Measurements from ENCODE around the gene PASK.
"Not testable (repeated sequence)": the region's sequence is repeated elsewhere in the genome, so short reads cannot be mapped to it uniquely, and the experiment has no call there.

Gene PASK

DNA sequence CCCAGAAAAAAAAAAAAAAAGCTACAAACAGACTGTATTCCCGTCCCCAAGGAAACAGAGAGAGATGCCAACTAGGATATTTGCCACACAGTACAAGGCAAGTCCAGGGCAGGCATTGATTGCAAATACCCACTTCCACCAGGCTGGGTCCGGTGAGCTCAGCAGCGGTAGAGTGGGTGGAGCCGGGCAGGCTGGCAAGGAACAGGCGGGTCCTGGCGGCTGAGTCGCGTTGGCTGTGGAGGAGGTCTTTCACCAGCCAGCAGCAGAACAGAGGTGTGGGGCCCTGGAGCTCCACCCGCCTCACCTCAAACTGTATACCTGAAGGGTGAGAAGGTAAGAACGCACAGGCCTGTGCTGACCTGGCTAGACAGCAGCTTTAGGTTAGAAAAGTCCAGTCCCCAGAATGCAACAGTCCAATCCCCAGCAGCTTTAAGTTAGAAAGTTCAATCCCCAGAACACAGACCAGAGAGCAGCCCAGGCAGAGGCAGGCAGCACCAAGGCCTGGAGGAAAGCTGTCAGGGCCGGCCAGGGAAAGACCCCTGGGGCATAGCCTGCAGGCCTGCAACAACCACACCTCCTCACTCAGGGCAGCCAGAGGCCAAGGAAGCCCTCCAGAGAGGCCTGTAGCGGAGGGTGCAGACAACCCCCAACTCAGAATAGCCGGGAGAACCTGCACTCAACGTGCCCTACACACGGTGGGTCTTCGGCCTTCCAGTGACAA is 25.3 kb downstream of the PASK start:
- no peak for DNase-seq

GRCh38 chr2:241122376-241123002 is 26.8 kb downstream of the PASK start:
- no peak for DNase-seq

- DNase-seq, result no peak
Measured at GRCh38 chr2:241121008-241121407, 28.3 kb downstream of the PASK start.

DNA sequence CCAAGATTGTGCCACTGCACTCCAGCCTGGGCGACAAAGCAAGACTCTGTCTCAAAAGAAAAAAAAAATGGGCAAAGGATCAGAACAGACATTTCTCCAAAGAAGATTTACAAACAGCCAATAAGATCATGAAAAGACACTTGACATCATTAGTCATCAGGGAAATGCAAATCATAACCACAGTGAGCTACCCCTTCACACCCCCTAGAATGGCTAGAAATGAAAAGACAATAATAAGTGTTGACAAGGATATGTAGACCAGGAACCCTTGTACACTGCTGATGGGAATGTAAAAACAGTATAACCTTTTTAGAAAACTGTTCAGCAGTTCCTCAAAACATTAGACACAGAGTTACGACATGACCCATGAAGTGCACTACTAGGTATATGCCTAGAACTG is 28.8 kb downstream of the PASK start:
- DNase-seq, result no peak

- no peak for DNase-seq
Measured at GRCh38 chr2:241118737-241119505, 30.4 kb downstream of the PASK start.

GRCh38 chr2:241116606-241117560 is 32.4 kb downstream of the PASK start:
- no peak for DNase-seq

DNA sequence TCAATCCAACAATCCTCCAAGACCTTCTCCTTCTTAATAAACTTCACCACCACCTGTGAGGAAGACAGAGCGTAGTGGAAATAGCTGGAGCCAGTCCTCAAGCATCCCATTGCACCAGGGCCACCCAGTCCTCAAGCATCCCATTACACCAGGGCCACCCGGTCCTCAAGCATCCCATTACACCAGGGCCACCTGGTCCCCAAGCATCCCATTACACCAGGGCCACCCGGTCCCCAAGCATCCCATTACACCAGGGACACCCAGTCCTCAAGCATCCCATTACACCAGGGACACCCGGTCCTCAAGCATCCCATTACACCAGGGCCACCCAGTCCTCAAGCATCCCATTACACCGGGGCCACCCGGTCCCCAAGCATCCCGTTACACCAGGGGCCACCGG is 33.9 kb downstream of the PASK start:
- DNase-seq, result no peak

- no peak for DNase-seq
Measured at GRCh38 chr2:241114836-241115235, 34.4 kb downstream of the PASK start.

- DNase-seq, result no peak
Measured at GRCh38 chr2:241112592-241112991, 36.7 kb downstream of the PASK start.

- DNase-seq, result no peak
Measured at GRCh38 chr2:241112046-241112445, 37.2 kb downstream of the PASK start.

- DNase-seq, result no peak
Measured at GRCh38 chr2:241111440-241111805, 37.8 kb downstream of the PASK start.

- DNase-seq, result no peak
Measured at GRCh38 chr2:241110607-241111439, 38.4 kb downstream of the PASK start.

- no peak for DNase-seq
Measured at GRCh38 chr2:241110089-241110606, 39.1 kb downstream of the PASK start.

- no peak for DNase-seq
Measured at GRCh38 chr2:241109210-241110088, 39.8 kb downstream of the PASK start.

DNA sequence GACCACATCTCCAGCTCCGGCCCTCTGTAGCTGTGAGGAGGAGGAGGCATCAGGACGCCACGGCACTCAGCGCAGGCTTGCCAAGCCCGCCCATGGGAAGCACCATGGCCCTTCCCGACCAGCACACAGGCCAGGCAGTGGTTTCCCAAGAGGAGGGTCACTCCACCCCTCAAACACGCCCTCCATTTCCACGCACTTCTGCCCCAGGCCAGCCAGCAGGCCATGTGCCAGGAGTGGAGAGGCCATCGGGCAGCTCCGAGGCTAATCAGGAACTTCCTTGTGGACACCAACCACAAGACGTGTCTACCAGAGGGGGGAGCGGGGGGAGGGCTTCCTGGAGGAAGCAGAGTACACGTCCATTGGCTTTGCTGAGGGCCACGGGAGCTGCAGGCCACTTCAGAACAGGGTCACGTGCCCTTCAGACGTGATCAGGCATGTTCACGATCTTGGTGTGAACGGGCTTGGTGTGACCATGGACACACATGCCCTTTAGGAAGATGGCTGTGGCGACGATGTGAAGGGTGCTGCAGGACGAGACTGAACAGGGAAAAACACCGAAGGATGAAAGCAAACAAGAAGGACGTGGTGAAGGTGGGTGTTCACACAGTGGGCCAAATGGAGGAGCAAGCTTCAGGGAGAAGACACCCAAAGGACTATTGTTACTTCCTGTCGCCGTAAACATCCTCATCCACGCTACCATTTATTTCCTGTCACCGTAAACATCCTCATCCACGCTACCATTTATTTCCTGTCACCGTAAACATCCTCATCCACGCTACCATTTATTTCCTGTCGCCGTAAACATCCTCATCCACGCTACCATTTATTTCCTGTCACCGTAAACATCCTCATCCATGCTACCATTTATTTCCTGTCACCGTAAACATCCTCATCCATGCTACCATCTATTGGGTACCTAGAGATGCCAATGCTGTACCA is 40.7 kb downstream of the PASK start:
- no peak for DNase-seq

- no peak for DNase-seq
Measured at GRCh38 chr2:241107031-241107783, 42.1 kb downstream of the PASK start.

DNA sequence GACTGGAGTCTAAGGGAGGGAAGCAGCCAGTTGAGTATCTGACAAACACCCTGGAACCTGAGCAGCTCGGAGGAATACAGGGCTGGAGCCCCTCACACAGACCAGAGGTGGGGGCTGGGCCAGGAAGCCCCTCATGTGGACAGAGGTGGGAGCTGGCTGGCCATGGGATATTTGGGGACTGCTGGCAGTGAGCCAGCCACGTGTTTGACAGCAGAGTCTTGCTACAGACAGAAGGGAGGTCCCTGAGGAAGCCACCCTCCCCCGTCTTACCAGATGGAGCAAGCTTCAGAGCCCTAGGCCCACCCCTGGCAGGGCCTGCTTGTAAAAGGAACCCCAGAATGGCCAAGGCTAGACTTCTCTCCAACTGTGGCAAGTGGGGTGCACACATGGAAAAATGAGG is 43.6 kb downstream of the PASK start:
- DNase-seq, result no peak

DNA sequence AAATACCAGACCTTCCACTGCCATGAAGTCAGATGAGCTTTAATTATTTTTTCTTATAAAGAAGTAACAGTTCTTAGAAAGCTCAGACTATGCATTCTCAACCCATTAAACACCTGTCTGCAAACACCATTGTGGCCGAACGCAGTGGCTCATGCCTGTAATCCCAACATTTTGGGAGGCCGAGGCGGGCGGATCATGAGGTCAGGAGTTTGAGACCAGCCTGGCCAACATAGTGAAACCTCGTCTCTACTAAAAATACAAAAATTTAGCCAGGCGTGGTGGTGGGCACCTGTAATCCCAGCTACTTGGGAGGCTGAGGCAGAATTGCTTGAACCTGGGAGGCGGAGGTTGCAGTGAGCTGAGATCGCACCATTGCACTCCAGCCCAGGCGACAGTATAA is 44.7 kb downstream of the PASK start:
- not testable (repeated sequence) for DNase-seq

- DNase-seq, result no peak
Measured at GRCh38 chr2:241103176-241103595, 46.1 kb downstream of the PASK start.
